ENCODE data around the gene PVALB.

- TF ChIP-seq POU2F2 (IDR thresholded peaks at IDR 0.05; ENCODE audit: low read depth, low read length) (no peak), POLR2A (IDR thresholded peaks at IDR 0.05; ENCODE audit: low read depth, low read length) (no peak)
These were observed at the start of gene PVALB for GRCh38 chr22:36816636-36817524.
